NCI-H510A treated with DMSO at 0.1 percent for 48 hours (cell line): ENCODE data around the gene DOK1.

ENCODE experiments used
- DNase-seq: peaks from one replicate; lab custom pipeline; 2025; lab: John Stamatoyannopoulos, UW

Gene DOK1

GRCh38 chr2:74553892-74554819 lies at the start of gene DOK1, which contains the start of gene LOXL3:
TSS of gene DOK1 (plus strand) at chr2:74554720. CDS start at chr2:74554755, 35 bp downstream.
TSS of gene LOXL3 (minus strand) at chr2:74553942. CDS start at chr2:74552634, 1,308 bp downstream.
- DNase-seq, result peak; percentile 81

- DNase-seq, result no peak
These were observed 48.9 kb upstream of the DOK1 start for GRCh38 chr2:74505448-74506246.

- DNase-seq, result peak; percentile 96
These were observed 47.2 kb upstream of the DOK1 start, which contains the start of gene PCGF1 for GRCh38 chr2:74507145-74507925. TSS of gene PCGF1 (minus strand) at chr2:74507695. CDS start at chr2:74507668, 27 bp downstream.

- DNase-seq, result no peak
These were observed 46.5 kb upstream of the DOK1 start for GRCh38 chr2:74507926-74508520.

- DNase-seq, result no peak
These were observed 44.2 kb upstream of the DOK1 start for GRCh38 chr2:74510272-74510671.

GRCh38 chr2:74511104-74511989 lies 43.2 kb upstream of the DOK1 start:
- DNase-seq, result no peak

GRCh38 chr2:74512744-74513604 lies 41.5 kb upstream of the DOK1 start:
- DNase-seq, result no peak

- DNase-seq, result peak; percentile 18
These were observed 40.7 kb upstream of the DOK1 start for GRCh38 chr2:74513605-74514367.

GRCh38 chr2:74514368-74515270 lies 39.9 kb upstream of the DOK1 start, which contains the start of gene TLX2:
TSS of gene TLX2 (plus strand) at chr2:74514450. CDS start at chr2:74514807, 357 bp downstream.
- no peak for DNase-seq

- no peak for DNase-seq
These were observed 39.1 kb upstream of the DOK1 start for GRCh38 chr2:74515271-74515980.

GRCh38 chr2:74515981-74516633 lies 38.4 kb upstream of the DOK1 start:
- peak; percentile 41 for DNase-seq

GRCh38 chr2:74516650-74517049 lies 37.9 kb upstream of the DOK1 start:
- no peak for DNase-seq

- DNase-seq, result no peak
These were observed 32.0 kb upstream of the DOK1 start for GRCh38 chr2:74522516-74522915.

GRCh38 chr2:74524005-74524404 lies 30.5 kb upstream of the DOK1 start:
- no peak for DNase-seq

GRCh38 chr2:74524955-74525716 lies 29.4 kb upstream of the DOK1 start:
- no peak for DNase-seq
